Natural killer cell (primary cell): ENCODE results near the gene NUDCD3. TPM values are rescaled to one million over a fixed set of nuclear protein-coding genes. Genes with fewer than 3 reads are reported as not detected.

Experiments used
- ATAC-seq, 3 donors: fragments of 150-1000 bp in 2 of 3; fragments of 200-7000 bp in 1 of 3; cut with Tn5 transposase; 1 replicate in 1 of 3; 2 replicates in 2 of 3; pipeline ENCODE4 v1.10.0; 2021; ENCODE audit warnings: mild to moderate bottlenecking in 2 of 3, moderate library complexity in 2 of 3
- DNase-seq, 2 donors: peaks; one replicate each; pipeline versions ENCODE4 v3.0.0 to v3.0.0-alpha.2; 2013 to 2021; ENCODE audit warnings: mixed read lengths in 1 of 2
- H3K27ac ChIP-seq: one replicate; pipeline ENCODE4 v1.5.1; 2013; ENCODE audit warnings: mild to moderate bottlenecking, low read length
- H3K27me3 ChIP-seq: one replicate; pipeline ENCODE4 v1.6.1; 2013; ENCODE audit warnings: low read length; ENCODE audit not compliant: control insufficient read depth, insufficient read depth
- H3K36me3 ChIP-seq: one replicate; pipeline ENCODE4 v1.6.1; 2013; ENCODE audit warnings: low read length; ENCODE audit not compliant: control insufficient read depth, insufficient read depth
- H3K4me1 ChIP-seq: one replicate; pipeline ENCODE4 v1.6.1; 2013; ENCODE audit warnings: low read length; ENCODE audit not compliant: control insufficient read depth, insufficient read depth
- H3K4me3 ChIP-seq: one replicate; pipeline ENCODE4 v1.5.1; 2013; ENCODE audit warnings: low read length
- H3K9me3 ChIP-seq: one replicate; pipeline ENCODE4 v1.6.1; 2013; ENCODE audit warnings: low read length; ENCODE audit not compliant: control insufficient read depth, insufficient read depth
- H3K27ac Mint-ChIP-seq, 2 donors: one replicate each; pipeline ENCODE4 v1.8.0; 2022; ENCODE audit warnings: mild to moderate bottlenecking in 2 of 2, mixed read lengths in 2 of 2, moderate library complexity in 1 of 2
- H3K27me3 Mint-ChIP-seq, 2 donors: one replicate each; pipeline ENCODE4 v1.8.0; 2022; ENCODE audit warnings: low read depth in 2 of 2, mixed read lengths in 2 of 2
- H3K36me3 Mint-ChIP-seq: one replicate; pipeline ENCODE4 v1.8.0; 2022; ENCODE audit warnings: mixed read lengths
- H3K4me1 Mint-ChIP-seq, 2 donors: one replicate each; pipeline ENCODE4 v1.8.0; 2022; ENCODE audit warnings: mixed read lengths in 2 of 2
- H3K4me3 Mint-ChIP-seq: one replicate; pipeline ENCODE4 v1.8.0; 2022; ENCODE audit warnings: mild to moderate bottlenecking, moderate library complexity, mixed read lengths
- H3K9me3 Mint-ChIP-seq, 2 donors: one replicate each; pipeline ENCODE4 v1.8.0; 2022; ENCODE audit warnings: mixed read lengths in 2 of 2
- CTCF ChIP-seq: fragments of 200-600 bp; IDR thresholded peaks from one replicate; pipeline ENCODE4 v1.8.0; 2022; ENCODE audit warnings: antibody characterized with exemption
- WGBS: methylation state at CpG from one replicate; pipeline ENCODE4 v1.1.7; 2013; ENCODE audit warnings: missing lambda C conversion rate; ENCODE audit not compliant: insufficient coverage; 5-methylcytosine and 5-hydroxymethylcytosine counted together
- intact Hi-C: fragments of 100-400 bp; cut with micrococcal nuclease; formaldehyde crosslinking; loops from one replicate; pipeline ENCODE4 v1.14.2; 2022
- total RNA-seq, 4 donors: library from RNA; stranded (reverse); fragments of 120-200 nt in 1 of 4; gene quantifications; one replicate each; pipeline versions ENCODE4 v1.2.3 to v1.2.4, GENCODE V29; 2013 to 2022

The NUDCD3 gene
- total RNA-seq, 3 donors from 2014 or later (not counting 1 experiment from before 2014, with no cell fraction given) = 50.1 to 79.9 (median 68.7) TPM

- no peak for TF ChIP-seq CTCF
- whole genome bisulfite sequencing = 89% methylated on average over 8 of the region's 8 CpGs
- Mint-ChIP-seq H3K4me1 (no peaks in the 10 kb centered on the region), H3K9me3 (peaks cover 0 to 2% of the 10 kb centered on the region in 2 donors), H3K27me3 (no peaks in the 10 kb centered on the region), H3K36me3 (no peaks in the 10 kb centered on the region), H3K27ac (no peak overlapping the region), H3K4me3 (no peak overlapping the region)
- ATAC-seq (no peak), DNase-seq (no peak)
- no peaks in the 10 kb centered on the region for H3K27me3 ChIP-seq
- no peaks in the 10 kb centered on the region for H3K36me3 ChIP-seq
- H3K27ac ChIP-seq = no peak overlapping the region
- no peak overlapping the region for H3K4me3 ChIP-seq
- H3K4me1 ChIP-seq = no peaks in the 10 kb centered on the region
- H3K9me3 ChIP-seq = no peaks in the 10 kb centered on the region
- intact Hi-C loops = no loop called here
Observed at GRCh38 chr7:44533301-44534055, 43.0 kb upstream of the NUDCD3 start.

- WGBS = 80% methylated on average over 17 of the region's 17 CpGs
- no peak for ATAC-seq
- no peak overlapping the region for H3K27ac Mint-ChIP-seq
- no peak for DNase-seq
- no peaks in the 10 kb centered on the region for H3K4me1 ChIP-seq
- no peaks in the 10 kb centered on the region for H3K9me3 ChIP-seq
- peaks cover 0 to 2% of the 10 kb centered on the region in 2 donors for H3K9me3 Mint-ChIP-seq
- no peaks in the 10 kb centered on the region for H3K27me3 ChIP-seq
- no peak overlapping the region for H3K4me3 ChIP-seq
- no peak overlapping the region for H3K27ac ChIP-seq
- no peaks in the 10 kb centered on the region for H3K36me3 ChIP-seq
- H3K4me1 Mint-ChIP-seq = no peaks in the 10 kb centered on the region
- no peak overlapping the region for H3K4me3 Mint-ChIP-seq
- no peaks in the 10 kb centered on the region for H3K36me3 Mint-ChIP-seq
- intact Hi-C loops = no loop called here
- TF ChIP-seq CTCF = no peak
- H3K27me3 Mint-ChIP-seq = no peaks in the 10 kb centered on the region
Observed at GRCh38 chr7:44531421-44532380, 41.2 kb upstream of the NUDCD3 start.

- H3K36me3 Mint-ChIP-seq = no peaks in the 10 kb centered on the region
- TF ChIP-seq CTCF = no peak
- H3K27ac Mint-ChIP-seq = no peak overlapping the region
- Histone ChIP-seq H3K4me3 (no peak overlapping the region), H3K9me3 (peaks cover 5% of the 10 kb centered on the region), H3K27ac (no peak overlapping the region), H3K4me1 (no peaks in the 10 kb centered on the region), H3K36me3 (no peaks in the 10 kb centered on the region), H3K27me3 (no peaks in the 10 kb centered on the region)
- 75% methylated on average over 10 of the region's 10 CpGs for WGBS
- peaks cover 0 to 2% of the 10 kb centered on the region in 2 donors for H3K9me3 Mint-ChIP-seq
- intact Hi-C loops = no loop called here
- H3K4me1 Mint-ChIP-seq = no peaks in the 10 kb centered on the region
- H3K4me3 Mint-ChIP-seq = no peak overlapping the region
- H3K27me3 Mint-ChIP-seq = no peaks in the 10 kb centered on the region
- DNase-seq (no peak), ATAC-seq (no peak)
Observed at GRCh38 chr7:44530990-44531389, 40.5 kb upstream of the NUDCD3 start.
